ENCODE results near the gene PRUNE2.
"Not testable (repeated sequence)": the region's sequence is repeated elsewhere in the genome, so short reads cannot be mapped to it uniquely, and the experiment has no call there.

The PRUNE2 gene

GRCh38 chr9:76616780-76617179 is 289.1 kb downstream of the PRUNE2 start:
- no peak for DNase-seq

GRCh38 chr9:76615177-76615603 is 290.7 kb downstream of the PRUNE2 start:
- no peak for DNase-seq

GRCh38 chr9:76613974-76614373 is 291.9 kb downstream of the PRUNE2 start:
- no peak for DNase-seq

GRCh38 chr9:76613150-76613781 is 292.6 kb downstream of the PRUNE2 start:
- no peak for DNase-seq

GRCh38 chr9:76610011-76610352 is 295.9 kb downstream of the PRUNE2 start:
- DNase-seq = no peak

- DNase-seq = no peak
Measured at GRCh38 chr9:76609285-76610010, 296.5 kb downstream of the PRUNE2 start.

GRCh38 chr9:76608575-76609273 is 297.2 kb downstream of the PRUNE2 start:
- DNase-seq = no peak

GRCh38 chr9:76607730-76608436 is 298.0 kb downstream of the PRUNE2 start:
- no peak for DNase-seq

- no peak for DNase-seq
Measured at GRCh38 chr9:76605321-76605900, 300.5 kb downstream of the PRUNE2 start.

GRCh38 chr9:76603931-76604570 is 301.9 kb downstream of the PRUNE2 start:
- DNase-seq = no peak

GRCh38 chr9:76603448-76603895 is 302.4 kb downstream of the PRUNE2 start:
- no peak for DNase-seq

- DNase-seq = no peak
Measured at GRCh38 chr9:76602199-76602598, 303.7 kb downstream of the PRUNE2 start.

GRCh38 chr9:76600007-76600615 is 305.8 kb downstream of the PRUNE2 start:
- DNase-seq = no peak

GRCh38 chr9:76598981-76599380 is 306.9 kb downstream of the PRUNE2 start:
- no peak for DNase-seq

- no peak for DNase-seq
Measured at GRCh38 chr9:76595645-76596044, 310.3 kb downstream of the PRUNE2 start.

GRCh38 chr9:76594764-76595424 is 311.0 kb downstream of the PRUNE2 start:
- no peak for DNase-seq

GRCh38 chr9:76593961-76594735 is 311.8 kb downstream of the PRUNE2 start:
- DNase-seq = not testable (repeated sequence)

GRCh38 chr9:76592974-76593347 is 313.0 kb downstream of the PRUNE2 start:
- DNase-seq = no peak

- no peak for DNase-seq
Measured at GRCh38 chr9:76592091-76592973, 313.6 kb downstream of the PRUNE2 start.

Measured in SW 1271 (cell line).